Liver (tissue), 9 donors: Measurements from ENCODE around the gene IRAG1. TPM values are rescaled to one million over a fixed set of nuclear protein-coding genes. Genes with fewer than 3 reads are reported as not detected.
A peak's percentile ranks its signal among the peaks of the same experiment; 100 is the strongest.

Experiments used
- DNase-seq: peaks from one replicate; pipeline ENCODE4 v3.0.0-alpha.2; 2017; ENCODE audit warnings: low spot score
- H3K27ac ChIP-seq, 2 donors: one replicate each; pipeline ENCODE4 v1.7.0; 2013; ENCODE audit warnings: inconsistent platforms in 2 of 2, low read length in 2 of 2, control low read depth in 1 of 2, low read depth in 1 of 2, mild to moderate bottlenecking in 1 of 2
- H3K27me3 ChIP-seq, 4 donors: one replicate each; pipeline versions ENCODE4 v1.6.1 to v1.7.0; 2013; ENCODE audit warnings: low read length in 3 of 4, inconsistent platforms in 1 of 4, mild to moderate bottlenecking in 1 of 4, moderate library complexity in 1 of 4; ENCODE audit not compliant: control insufficient read depth in 4 of 4, insufficient read depth in 4 of 4
- H3K36me3 ChIP-seq, 4 donors: one replicate each; pipeline versions ENCODE4 v1.6.1 to v1.7.0; 2013; ENCODE audit warnings: low read length in 3 of 4, mild to moderate bottlenecking in 3 of 4, low read depth in 1 of 4, moderate library complexity in 1 of 4; ENCODE audit not compliant: control insufficient read depth in 4 of 4, insufficient read depth in 3 of 4
- H3K4me1 ChIP-seq, 4 donors: one replicate each; pipeline versions ENCODE4 v1.6.1 to v1.7.0; 2013; ENCODE audit warnings: low read length in 3 of 4, mild to moderate bottlenecking in 3 of 4, moderate library complexity in 1 of 4; ENCODE audit not compliant: control insufficient read depth in 4 of 4, insufficient read depth in 4 of 4
- H3K4me3 ChIP-seq, 3 donors: one replicate each; pipeline versions ENCODE4 v1.6.1 to v1.7.0; 2013; ENCODE audit warnings: low read length in 3 of 3, control low read depth in 1 of 3, low read depth in 1 of 3, mild to moderate bottlenecking in 1 of 3
- H3K9ac ChIP-seq, 2 donors: one replicate each; pipeline ENCODE4 v1.7.0; 2013; ENCODE audit warnings: low read length in 2 of 2, mild to moderate bottlenecking in 2 of 2, moderate library complexity in 2 of 2, control low read depth in 1 of 2, low read depth in 1 of 2
- H3K9me3 ChIP-seq, 4 donors: one replicate each; pipeline versions ENCODE4 v1.6.1 to v1.7.0; 2013; ENCODE audit warnings: low read length in 3 of 4; ENCODE audit not compliant: control insufficient read depth in 4 of 4
- EGR1 ChIP-seq, 2 donors: IDR thresholded peaks; 2 replicates each; pipeline ENCODE4 v1.6.1; 2016 to 2018; ENCODE audit warnings: antibody characterized with exemption in 2 of 2, low read depth in 2 of 2
- FOXA1 ChIP-seq: IDR thresholded peaks from 2 replicates; pipeline ENCODE4 v1.6.1; 2016; ENCODE audit warnings: antibody characterized with exemption
- FOXA2 ChIP-seq: IDR thresholded peaks from 2 replicates; pipeline ENCODE4 v1.6.1; 2016; ENCODE audit warnings: antibody characterized with exemption
- GABPA ChIP-seq, 2 donors: IDR thresholded peaks in 1 of 2; conservative IDR thresholded peaks in 1 of 2; 2 replicates each; pipeline ENCODE4 v1.6.1; 2016; ENCODE audit warnings: antibody characterized with exemption in 2 of 2, mild to moderate bottlenecking in 1 of 2, moderate library complexity in 1 of 2
- HNF4A ChIP-seq, 2 donors: conservative IDR thresholded peaks; 2 replicates each; pipeline ENCODE4 v1.6.1; 2016; ENCODE audit warnings: antibody characterized with exemption in 2 of 2, mild to moderate bottlenecking in 2 of 2
- HNF4G ChIP-seq: IDR thresholded peaks from 2 replicates; pipeline ENCODE4 v1.6.1; 2016; ENCODE audit warnings: antibody characterized with exemption
- JUND ChIP-seq, 2 donors: IDR thresholded peaks; 2 replicates each; pipeline ENCODE4 v1.6.1; 2016; ENCODE audit warnings: antibody characterized with exemption in 2 of 2
- NR2F2 ChIP-seq: IDR thresholded peaks from 2 replicates; pipeline ENCODE4 v1.6.1; 2016; ENCODE audit warnings: antibody characterized with exemption
- RAD21 ChIP-seq, 2 donors: IDR thresholded peaks; 2 replicates each; pipeline ENCODE4 v1.6.1; 2016; ENCODE audit warnings: antibody characterized with exemption in 2 of 2, mild to moderate bottlenecking in 2 of 2
- RXRA ChIP-seq, 2 donors: IDR thresholded peaks; 2 replicates each; pipeline ENCODE4 v1.6.1; 2017 to 2018; ENCODE audit warnings: antibody characterized with exemption in 2 of 2, mild to moderate bottlenecking in 1 of 2
- SP1 ChIP-seq: IDR thresholded peaks from 2 replicates; pipeline ENCODE4 v1.6.1; 2018; ENCODE audit warnings: antibody characterized with exemption, mild to moderate bottlenecking
- TAF1 ChIP-seq: conservative IDR thresholded peaks from 2 replicates; pipeline ENCODE4 v1.6.1; 2016; ENCODE audit warnings: antibody characterized with exemption, mild to moderate bottlenecking
- YY1 ChIP-seq: IDR thresholded peaks from 2 replicates; pipeline ENCODE4 v1.6.1; 2016; ENCODE audit warnings: antibody characterized with exemption, mild to moderate bottlenecking
- WGBS: extraction: QIAGEN DNeasy Blood & Tissue Kit; methylation state at CpG from one replicate; pipeline ENCODE4 v1.1.7; 2013; 5-methylcytosine and 5-hydroxymethylcytosine counted together
- polyA plus RNA-seq, 2 donors: library from polyadenylated mRNA; stranded (reverse) in 1 of 2; unstranded in 1 of 2; fragments of 200-250 nt in 1 of 2; fragments of >200 nt in 1 of 2; fragmentation: Nextera tagmentation in 1 of 2; extraction: Ambion mirVana in 1 of 2; gene quantifications; one replicate each; pipeline versions ENCODE4 v1.2.1 to v1.2.3, GENCODE V29; 2013 to 2015
- total RNA-seq, 2 donors: library from RNA; depleted of rRNA; stranded (reverse); fragments of >200 nt; gene quantifications; one replicate each; pipeline ENCODE4 v1.2.3, GENCODE V29; 2014
- TF ChIP-seq, protein P1 (sequence below): fragments of 150-350 bp; IDR thresholded peaks from 2 replicates; pipeline ENCODE4 v1.5.1; 2017; ENCODE audit warnings: improper control_type of control experiment, low read depth, low read length; ENCODE audit not compliant: missing input control
- TF ChIP-seq, protein P2 (sequence below): IDR thresholded peaks from 2 replicates; pipeline ENCODE4 v1.6.1; 2016; ENCODE audit warnings: antibody characterized with exemption
- TF ChIP-seq, protein P3 (sequence below): IDR thresholded peaks from 2 replicates; pipeline ENCODE4 v1.6.1; 2016; ENCODE audit warnings: antibody characterized with exemption
- TF ChIP-seq, protein P4 (sequence below): IDR thresholded peaks from 2 replicates; pipeline ENCODE4 v1.6.1; 2016; ENCODE audit warnings: antibody characterized with exemption
- TF ChIP-seq, protein P5 (sequence below): IDR thresholded peaks from 2 replicates; pipeline ENCODE4 v1.6.1; 2016; ENCODE audit warnings: antibody characterized with exemption, mild to moderate bottlenecking
- donor health status: healthy.
- donor health status: healthy.
- donor health status: healthy.
- donor health status: healthy.
- donor health status: healthy.

The IRAG1 gene
- total and polyA plus RNA-seq, 4 donors, result 0.29 to 4.4 (median 2.0) TPM

DNA sequence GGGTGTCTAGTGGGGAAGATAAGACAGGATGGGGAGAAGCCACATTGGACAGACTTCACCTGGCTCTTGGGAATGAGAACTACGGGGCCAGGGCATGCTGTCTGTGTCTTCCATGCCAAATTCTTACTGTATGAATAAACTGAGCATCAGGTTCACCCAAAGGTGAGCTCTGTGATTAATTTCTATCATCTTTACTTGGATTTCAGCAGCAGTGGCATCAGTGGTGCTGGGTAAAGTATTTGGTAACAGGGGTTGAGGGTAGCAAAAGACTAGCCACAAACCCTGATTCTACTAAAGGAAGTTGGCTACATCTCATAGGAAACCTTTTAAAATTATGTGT lies 38.8 kb downstream of the IRAG1 start:
- Histone ChIP-seq H3K9me3 (no peaks in the 10 kb centered on the region), H3K4me3 (no peak overlapping the region), H3K27me3 (no peaks in the 10 kb centered on the region), H3K36me3 (no peaks in the 10 kb centered on the region), H3K9ac (no peak overlapping the region), H3K4me1 (no peaks in the 10 kb centered on the region), H3K27ac (no peak overlapping the region)
- no peak for DNase-seq
- WGBS, result 71% methylated on average over 1 of the region's 1 CpG
- TF ChIP-seq NR2F2, result no peak

DNA sequence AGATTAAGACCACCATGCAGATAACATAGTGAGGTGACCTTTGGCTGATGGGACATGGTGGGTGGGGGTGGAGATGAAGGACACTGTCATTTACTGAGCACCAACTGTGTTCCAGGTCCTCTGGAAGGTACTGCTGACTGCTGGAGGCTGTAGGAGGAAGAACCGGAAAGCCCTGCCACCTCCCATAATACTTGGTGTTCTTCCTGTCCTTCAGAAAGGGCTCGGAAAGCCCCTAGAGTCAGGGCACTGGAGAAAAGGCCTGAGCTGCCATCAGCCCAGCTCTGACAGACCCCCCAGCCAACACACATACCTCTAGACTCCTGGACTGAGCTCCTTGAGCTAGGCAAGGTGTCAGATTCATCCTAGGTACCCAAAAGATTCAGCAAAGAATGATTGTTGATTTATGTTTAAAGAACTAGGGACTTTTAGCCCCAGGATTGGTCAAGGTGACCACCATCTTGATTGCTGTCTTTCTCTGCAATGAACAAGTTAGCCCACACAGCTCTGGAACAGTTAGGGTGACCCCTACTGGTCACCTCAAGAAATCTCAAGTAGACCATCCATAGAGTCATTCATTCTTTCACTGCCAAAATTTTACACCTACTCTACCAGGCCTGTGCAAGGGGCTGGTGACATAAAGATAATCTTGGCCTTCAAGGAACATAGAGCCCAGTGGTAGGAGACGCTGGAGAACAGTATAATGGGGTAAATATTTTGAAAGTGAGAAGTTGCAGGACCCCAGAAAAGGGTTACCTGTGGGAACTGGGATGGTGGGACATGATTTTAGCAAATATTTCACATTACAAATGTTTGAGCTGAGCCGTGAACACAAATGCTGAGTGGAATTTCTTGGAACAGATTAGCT lies 39.4 kb downstream of the IRAG1 start:
- no peak for DNase-seq
- TF ChIP-seq RXRA (IDR thresholded peaks at IDR 0.05) (no peak), RAD21 (IDR thresholded peaks at IDR 0.05) (peak; percentile 78 to 91), GABPA (IDR thresholded peaks at IDR 0.05 in 1 of 2, conservative IDR thresholded peaks at IDR 0.05 in 1 of 2) (no peak), FOXA1 (no peak), FOXA2 (no peak), JUND (IDR thresholded peaks at IDR 0.05) (no peak), HNF4A (conservative IDR thresholded peaks at IDR 0.05) (no peak), NR2F2 (no peak), EGR1 (IDR thresholded peaks at IDR 0.05; ENCODE audit: low read depth in 2 of 2) (no peak), HNF4G (no peak), TAF1 (no peak), SP1 (no peak), YY1 (peak; percentile 51)
- TF ChIP-seq, protein P1, sequence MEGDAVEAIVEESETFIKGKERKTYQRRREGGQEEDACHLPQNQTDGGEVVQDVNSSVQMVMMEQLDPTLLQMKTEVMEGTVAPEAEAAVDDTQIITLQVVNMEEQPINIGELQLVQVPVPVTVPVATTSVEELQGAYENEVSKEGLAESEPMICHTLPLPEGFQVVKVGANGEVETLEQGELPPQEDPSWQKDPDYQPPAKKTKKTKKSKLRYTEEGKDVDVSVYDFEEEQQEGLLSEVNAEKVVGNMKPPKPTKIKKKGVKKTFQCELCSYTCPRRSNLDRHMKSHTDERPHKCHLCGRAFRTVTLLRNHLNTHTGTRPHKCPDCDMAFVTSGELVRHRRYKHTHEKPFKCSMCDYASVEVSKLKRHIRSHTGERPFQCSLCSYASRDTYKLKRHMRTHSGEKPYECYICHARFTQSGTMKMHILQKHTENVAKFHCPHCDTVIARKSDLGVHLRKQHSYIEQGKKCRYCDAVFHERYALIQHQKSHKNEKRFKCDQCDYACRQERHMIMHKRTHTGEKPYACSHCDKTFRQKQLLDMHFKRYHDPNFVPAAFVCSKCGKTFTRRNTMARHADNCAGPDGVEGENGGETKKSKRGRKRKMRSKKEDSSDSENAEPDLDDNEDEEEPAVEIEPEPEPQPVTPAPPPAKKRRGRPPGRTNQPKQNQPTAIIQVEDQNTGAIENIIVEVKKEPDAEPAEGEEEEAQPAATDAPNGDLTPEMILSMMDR, result peak; percentile 51
- TF ChIP-seq, protein P2, sequence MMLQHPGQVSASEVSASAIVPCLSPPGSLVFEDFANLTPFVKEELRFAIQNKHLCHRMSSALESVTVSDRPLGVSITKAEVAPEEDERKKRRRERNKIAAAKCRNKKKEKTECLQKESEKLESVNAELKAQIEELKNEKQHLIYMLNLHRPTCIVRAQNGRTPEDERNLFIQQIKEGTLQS, result no peak
- TF ChIP-seq, protein P3, sequence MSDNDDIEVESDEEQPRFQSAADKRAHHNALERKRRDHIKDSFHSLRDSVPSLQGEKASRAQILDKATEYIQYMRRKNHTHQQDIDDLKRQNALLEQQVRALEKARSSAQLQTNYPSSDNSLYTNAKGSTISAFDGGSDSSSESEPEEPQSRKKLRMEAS, result no peak
- TF ChIP-seq, protein P4, sequence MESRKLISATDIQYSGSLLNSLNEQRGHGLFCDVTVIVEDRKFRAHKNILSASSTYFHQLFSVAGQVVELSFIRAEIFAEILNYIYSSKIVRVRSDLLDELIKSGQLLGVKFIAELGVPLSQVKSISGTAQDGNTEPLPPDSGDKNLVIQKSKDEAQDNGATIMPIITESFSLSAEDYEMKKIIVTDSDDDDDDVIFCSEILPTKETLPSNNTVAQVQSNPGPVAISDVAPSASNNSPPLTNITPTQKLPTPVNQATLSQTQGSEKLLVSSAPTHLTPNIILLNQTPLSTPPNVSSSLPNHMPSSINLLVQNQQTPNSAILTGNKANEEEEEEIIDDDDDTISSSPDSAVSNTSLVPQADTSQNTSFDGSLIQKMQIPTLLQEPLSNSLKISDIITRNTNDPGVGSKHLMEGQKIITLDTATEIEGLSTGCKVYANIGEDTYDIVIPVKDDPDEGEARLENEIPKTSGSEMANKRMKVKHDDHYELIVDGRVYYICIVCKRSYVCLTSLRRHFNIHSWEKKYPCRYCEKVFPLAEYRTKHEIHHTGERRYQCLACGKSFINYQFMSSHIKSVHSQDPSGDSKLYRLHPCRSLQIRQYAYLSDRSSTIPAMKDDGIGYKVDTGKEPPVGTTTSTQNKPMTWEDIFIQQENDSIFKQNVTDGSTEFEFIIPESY, result no peak
- TF ChIP-seq, protein P5, sequence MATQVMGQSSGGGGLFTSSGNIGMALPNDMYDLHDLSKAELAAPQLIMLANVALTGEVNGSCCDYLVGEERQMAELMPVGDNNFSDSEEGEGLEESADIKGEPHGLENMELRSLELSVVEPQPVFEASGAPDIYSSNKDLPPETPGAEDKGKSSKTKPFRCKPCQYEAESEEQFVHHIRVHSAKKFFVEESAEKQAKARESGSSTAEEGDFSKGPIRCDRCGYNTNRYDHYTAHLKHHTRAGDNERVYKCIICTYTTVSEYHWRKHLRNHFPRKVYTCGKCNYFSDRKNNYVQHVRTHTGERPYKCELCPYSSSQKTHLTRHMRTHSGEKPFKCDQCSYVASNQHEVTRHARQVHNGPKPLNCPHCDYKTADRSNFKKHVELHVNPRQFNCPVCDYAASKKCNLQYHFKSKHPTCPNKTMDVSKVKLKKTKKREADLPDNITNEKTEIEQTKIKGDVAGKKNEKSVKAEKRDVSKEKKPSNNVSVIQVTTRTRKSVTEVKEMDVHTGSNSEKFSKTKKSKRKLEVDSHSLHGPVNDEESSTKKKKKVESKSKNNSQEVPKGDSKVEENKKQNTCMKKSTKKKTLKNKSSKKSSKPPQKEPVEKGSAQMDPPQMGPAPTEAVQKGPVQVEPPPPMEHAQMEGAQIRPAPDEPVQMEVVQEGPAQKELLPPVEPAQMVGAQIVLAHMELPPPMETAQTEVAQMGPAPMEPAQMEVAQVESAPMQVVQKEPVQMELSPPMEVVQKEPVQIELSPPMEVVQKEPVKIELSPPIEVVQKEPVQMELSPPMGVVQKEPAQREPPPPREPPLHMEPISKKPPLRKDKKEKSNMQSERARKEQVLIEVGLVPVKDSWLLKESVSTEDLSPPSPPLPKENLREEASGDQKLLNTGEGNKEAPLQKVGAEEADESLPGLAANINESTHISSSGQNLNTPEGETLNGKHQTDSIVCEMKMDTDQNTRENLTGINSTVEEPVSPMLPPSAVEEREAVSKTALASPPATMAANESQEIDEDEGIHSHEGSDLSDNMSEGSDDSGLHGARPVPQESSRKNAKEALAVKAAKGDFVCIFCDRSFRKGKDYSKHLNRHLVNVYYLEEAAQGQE, result no peak
- H3K36me3 ChIP-seq, result no peaks in the 10 kb centered on the region
- H3K4me3 ChIP-seq, result no peak overlapping the region
- H3K27me3 ChIP-seq, result no peaks in the 10 kb centered on the region
- H3K4me1 ChIP-seq, result no peaks in the 10 kb centered on the region
- 68% methylated on average over 4 of the region's 4 CpGs for WGBS
- no peak overlapping the region for H3K9ac ChIP-seq
- no peak overlapping the region for H3K27ac ChIP-seq
- no peaks in the 10 kb centered on the region for H3K9me3 ChIP-seq
